GM18519 (cell line): ENCODE measurements around the gene ADTRP.
"Not testable (repeated sequence)": the region's sequence is repeated elsewhere in the genome, so short reads cannot be mapped to it uniquely, and the experiment has no call there.

ENCODE experiments used
- ATAC-seq: cut with Tn5 transposase; IDR thresholded peaks from one replicate; pipeline ENCODE4 v1.9.1; 2021; ENCODE audit warnings: mild to moderate bottlenecking, moderate library complexity; ENCODE audit not compliant: unreplicated experiment, low FRiP score

The ADTRP gene

DNA sequence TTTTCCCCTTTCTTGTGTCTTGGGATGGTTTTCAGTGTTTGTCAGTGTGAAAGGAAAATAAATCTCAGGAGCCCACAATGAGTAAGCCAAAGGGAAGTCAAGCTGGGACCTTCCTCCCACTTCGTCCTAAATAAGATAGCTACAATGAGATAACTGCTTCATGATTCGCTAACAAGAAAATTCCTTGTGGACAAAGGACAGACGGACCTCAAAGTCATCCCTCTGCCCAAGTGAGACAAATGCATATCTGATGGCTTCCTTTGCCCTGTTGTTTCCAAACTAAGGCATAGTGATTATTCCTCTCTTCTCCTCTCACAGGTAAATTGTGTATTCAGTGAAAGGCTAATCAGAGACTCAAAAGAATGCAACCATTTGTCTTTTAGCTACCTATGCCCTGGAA lies 26.1 kb upstream of the ADTRP start:
- ATAC-seq = no peak

DNA sequence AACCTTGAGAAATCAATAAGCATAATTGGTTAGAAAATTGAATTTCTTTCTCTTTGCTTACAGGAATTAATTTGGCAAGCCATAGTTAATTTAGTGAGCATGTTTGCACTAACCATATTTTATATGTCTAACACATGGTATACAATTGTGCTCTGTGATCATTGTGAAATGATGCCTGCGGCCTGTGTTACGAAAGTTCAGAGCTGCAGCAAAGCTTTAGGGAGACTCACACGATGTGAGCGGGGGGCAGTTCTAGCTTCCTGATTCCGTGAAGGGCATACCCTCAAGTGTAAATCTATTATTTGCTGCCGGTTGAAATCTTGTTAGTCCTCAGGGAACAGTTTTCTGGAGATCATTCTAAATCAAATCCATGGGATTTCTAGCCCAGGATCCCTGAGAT lies 25.5 kb upstream of the ADTRP start:
- no peak for ATAC-seq

DNA sequence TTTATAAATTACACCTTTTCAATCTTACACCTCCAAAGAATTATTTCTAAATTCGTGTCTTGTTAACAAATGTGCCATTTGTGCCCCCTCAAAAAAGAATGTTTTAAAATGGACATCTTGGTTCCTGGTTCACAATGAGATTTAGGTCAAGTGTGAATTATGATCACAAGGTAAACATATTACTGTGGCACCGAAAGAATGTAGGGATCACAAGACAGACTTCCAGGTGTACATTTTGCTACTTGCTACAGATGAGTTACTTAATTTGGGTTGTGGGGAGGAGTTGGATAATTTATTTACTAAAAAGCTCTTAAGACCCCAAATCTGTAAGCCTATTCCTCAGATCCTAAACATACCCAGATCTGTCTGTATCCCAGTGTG lies 25.0 kb upstream of the ADTRP start:
- no peak for ATAC-seq

DNA sequence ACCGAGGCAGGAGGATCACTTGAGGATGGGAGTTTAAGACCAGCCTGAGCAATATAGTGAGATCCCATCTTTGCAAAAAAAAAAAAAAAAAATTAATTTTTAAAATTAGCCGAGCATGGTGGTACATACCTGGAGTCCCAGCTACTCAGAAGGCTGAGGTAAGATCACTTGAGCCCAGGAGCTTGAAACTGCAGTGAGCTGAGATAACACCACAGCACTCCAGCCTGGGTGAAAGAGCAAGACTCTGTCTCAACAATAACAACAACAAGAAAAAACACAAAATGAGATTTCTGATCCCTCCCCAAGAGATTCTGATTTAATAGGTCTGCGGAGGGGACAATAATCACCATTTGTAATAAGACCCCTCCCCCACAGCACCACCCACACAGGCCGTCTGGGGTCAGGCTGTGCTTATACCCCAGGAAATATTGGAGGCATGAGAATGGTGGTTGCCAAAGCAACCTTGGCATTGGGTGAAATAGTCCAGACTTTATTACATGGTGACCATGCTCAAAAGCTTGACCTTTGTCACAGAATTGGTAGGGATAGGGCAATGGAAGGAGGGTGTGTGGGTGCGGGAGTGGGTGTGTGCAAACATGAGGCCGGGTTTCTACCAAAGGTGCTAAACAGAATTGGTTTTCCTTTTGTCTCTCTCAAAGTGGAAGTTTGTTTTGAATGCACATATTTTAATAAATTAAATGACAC lies 24.4 kb upstream of the ADTRP start:
- ATAC-seq = no peak

DNA sequence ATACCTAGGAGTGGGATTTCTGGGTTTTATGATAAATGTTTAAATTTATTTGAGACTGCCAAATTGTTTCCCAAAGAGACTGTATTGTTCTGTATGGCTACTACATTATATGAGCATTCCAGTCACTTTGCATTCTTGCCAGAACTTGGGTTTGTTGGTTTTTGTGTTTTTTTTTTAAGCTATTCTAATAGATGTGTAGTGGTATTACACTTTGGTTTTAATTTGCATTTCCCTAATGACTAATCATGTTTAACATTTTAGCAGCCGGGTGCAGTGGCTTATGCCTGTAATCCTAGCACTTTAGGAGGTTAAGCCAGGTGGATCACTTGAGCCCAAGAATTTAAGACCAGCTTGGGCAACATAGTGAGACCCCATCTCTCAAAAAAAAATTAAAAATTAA lies 21.9 kb upstream of the ADTRP start:
- ATAC-seq = not testable (repeated sequence)

DNA sequence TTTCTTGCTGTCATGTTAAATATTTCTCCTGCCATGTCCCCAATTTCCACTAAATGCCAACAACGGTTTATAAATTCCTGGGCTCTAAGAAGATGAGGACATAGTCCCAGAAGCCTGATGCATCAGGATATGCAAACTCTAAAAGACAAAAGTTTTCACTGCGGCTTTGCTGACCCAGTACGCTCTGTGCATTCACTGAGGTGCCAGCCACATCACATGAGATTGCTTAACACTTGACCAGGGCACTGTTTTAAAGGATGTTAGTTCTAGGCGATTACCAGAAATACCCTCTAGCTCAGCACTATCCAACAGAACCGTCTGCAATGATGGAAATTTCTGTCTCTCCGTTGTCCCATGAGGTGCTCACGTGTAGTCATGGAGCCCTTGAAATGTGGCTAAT lies 19.9 kb upstream of the ADTRP start:
- ATAC-seq = no peak

DNA sequence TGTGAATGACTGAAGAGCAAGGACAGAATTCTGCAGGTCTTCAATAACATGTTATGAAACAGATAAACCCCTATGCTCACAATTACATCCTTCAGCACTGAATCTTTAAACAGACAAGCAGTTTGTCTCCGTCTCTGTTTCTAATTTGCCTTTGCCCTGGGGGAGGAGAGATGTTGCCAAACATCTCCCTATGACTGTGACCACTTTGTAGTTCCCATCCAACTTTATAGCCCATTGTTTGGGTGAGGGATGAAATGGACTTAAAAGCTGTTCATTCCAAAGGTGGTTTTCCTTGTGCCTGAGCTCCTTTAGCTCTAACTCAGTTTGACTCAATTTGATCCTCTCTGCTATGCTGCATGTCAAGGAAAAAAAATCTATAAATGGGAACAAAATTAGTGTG lies 19.5 kb upstream of the ADTRP start:
- no peak for ATAC-seq

DNA sequence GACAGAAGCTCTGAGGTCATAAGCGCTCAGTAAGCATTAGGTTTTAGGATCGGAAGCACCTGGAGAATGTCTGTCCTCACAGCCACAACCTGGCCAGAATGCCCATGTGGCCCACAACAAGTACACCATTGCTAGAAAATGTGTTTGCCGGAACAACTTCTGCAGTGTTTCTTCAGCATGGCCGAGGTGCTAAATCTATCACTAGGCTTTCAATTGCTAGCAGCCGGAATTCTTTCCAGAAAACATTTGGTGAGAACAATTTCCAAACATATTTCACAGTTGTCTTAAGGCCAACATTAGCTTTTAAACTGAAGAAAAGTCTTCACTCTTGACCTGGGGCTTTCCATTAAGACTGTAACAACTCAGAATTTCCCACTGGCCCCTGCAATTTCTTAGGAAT lies 18.2 kb upstream of the ADTRP start:
- no peak for ATAC-seq

DNA sequence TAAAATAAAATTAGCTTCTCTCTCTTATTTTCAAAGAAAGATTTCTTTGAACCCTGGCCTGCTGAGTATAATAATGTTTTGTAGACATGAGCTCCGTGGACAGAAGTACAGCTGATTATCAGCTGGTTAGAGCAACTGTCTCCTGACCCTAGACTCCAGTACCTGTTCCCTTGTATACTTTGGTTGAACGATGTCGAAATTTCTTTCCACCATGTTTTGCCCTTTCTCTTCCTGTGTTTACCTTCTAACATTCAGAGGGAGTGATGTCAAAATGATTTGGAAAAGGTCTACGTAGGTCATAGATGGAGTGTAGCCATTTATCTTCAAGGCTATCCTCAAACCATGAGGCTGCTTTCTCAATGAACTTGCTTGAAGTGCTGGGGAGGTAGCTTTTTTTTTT lies 16.8 kb upstream of the ADTRP start:
- ATAC-seq = no peak

DNA sequence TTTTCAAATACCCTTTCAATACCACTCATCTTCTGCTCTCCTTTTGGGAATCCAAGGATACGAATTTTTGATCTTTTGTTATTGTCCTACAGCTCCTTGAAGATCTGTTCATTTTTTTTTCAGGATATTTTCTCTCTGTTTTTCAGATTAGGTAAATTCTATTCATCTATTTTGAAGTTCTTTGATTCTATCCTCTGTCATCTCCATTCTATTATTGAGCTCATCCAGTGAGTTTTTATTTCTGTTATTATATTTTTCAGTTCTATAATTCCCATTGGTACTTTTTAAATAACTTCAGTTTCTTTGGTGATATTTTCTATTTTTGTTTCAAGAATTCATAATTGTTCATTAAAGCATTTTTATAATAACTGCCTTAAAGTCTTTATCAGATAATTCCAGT lies 14.7 kb upstream of the ADTRP start:
- ATAC-seq = no peak

DNA sequence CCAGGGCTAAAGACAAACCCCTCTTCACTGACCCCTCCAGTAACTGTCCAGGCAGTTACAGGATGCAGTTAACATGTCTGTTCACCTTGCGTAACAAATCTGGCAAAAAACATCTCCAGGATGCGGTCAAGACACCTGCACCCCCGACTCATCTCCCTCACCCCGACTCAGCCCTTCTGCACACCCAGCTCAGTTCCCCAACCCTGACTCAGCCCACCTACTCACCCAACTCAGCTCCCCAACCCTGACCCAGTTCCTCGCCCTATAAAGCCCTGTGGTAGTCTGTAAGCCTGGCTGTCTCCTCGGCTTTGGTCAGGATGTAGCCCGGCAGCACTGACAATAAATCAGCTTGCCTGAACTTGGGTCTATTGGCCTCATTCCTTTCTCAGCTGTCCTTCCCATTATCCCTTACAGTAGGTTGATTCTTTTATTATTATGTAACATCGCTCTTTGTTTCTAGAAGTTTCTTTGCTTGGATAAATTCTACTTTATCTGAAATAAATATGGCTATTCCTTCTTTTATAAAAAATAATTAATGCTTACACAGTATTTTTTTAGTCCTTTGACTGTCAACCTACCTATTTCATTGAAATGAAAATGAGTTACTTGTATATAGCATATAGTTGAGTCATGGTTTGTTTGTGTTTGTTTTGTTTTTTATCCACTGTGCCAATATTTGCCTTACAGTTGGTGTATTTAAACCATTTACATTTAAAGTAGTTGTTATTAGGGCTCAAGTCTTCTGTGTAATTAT lies 12.9 kb upstream of the ADTRP start:
- ATAC-seq = no peak

DNA sequence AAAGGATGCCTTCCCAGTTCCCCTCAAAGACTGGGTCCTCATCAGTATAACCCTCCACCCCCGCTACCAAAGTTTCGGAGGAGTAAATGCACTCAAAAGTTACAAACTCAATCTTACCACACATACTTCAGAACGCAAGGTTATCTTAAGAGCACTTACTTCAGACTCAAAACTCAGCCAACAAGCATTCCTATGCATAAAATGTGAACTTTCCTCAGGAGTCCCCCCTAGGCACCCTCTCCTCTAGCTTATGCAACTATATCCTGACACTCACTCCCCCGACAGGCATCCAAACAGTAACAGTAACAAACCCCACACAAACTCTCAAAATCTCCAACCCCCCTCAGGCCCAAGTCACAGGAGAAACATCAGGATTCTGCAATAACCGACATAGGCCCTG lies 11.1 kb upstream of the ADTRP start:
- no peak for ATAC-seq

DNA sequence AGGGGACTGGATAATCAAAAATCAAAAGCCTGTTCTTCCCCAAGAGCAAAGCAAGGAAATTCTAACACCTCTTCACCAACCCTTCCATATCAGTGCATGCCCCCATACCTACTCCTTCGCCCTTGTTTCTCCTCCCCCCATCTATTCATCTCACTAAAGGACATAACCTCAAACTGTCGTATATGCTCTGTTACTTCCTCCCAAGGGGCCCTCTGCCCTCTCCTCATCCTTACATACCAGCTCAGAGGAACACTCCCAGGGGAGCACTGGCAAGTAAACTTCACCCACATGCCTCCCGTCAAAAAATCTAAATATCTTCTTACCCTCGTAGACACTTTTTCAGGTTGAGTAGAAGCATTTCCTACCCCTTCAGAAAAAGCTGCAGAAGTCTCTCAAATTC lies 9.4 kb upstream of the ADTRP start:
- no peak for ATAC-seq

DNA sequence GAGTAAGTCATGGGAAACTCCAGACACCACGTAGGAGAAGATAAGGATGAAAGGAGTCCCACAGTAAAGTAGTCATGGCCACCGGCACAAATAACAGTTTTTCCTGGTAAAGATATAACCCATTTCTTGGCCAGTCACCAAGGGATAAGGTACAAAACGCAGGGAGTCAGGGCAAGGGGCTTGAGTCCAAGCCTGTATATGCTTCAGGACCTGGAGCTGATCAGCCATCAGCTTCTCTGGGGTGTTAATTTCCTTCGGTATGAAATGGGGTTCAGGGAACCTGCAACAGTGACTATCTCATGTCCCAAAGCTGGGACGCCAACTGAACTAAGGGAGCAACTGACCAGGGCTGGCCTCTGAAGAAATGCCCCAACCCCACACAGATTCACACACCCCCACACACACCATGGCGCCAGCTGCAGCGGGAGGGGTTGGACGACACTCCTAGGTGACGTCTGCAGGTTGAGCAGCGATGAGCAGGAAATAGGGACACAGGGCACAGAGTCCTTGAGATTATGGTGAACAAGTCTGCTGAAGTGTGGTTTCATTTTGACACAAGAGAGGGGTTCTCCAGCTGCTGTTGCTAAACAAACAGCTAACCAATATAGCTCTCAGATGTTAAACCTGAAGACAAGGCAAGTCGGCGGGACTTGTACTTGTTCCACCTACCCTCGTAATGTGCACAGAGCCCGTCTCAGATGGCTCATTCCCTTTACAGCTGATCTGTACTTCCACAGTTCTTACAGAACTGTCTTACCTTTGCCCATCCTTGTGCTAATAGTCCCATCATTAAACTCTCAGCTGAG lies 7.4 kb upstream of the ADTRP start:
- ATAC-seq = peak; percentile 82

DNA sequence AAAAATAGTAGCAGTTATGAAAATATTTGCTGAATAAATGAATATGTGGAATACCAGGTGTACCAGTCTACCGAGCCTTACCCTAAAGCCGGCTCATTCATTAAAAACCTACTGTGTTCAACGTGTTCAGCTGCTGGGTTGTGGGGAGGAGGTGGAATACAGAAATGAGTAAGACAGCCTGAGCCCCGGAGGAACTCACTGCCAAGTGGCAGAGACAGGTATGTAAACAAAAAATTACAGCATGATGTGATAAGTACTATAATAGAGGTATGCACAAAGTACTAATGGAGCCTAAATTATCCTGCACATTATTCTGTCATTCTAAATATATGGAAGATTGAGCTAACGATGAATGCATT lies 6.8 kb upstream of the ADTRP start:
- peak; percentile 49 for ATAC-seq

DNA sequence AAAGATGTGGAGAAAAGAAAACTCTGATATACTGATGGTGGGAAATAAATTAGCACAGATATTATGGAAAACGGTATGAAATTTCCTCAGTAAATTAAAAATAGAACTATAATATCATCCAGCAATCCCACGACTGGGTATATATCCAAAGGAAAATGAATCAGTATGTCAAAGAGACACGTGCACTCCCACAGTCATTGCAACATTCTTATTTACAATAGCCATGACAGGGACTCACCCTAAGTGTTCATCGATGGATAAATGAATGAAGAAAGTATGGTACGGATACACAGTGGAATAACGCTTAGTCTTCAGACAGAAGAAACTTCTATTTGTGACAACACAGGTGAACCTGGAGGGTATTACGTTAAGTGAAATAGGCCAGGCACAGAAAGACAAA lies 5.7 kb upstream of the ADTRP start:
- ATAC-seq = no peak

DNA sequence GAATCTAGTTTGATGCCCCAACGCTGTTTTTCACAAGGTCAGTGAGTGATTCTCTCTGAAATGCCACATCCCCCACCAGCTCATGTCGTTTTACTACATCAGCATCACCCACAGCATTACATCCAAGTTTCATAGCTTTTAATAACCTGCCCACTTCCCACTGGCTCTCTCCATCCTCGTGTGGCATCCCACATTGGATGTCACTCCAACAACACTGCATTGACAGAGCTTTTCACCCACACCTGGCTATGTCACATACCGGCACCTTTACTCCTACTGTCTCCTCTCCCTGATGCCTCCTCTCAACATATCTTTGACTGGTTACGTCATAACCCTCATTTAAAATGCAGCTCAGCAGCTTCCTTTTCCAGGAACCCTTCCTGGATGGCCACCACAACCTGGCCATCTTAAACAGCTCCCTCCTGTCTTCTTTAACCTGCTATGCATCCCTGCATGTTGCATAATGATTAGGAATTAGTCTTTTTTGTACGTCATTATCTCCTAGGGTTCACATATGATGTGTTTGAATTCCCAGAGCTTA lies 5.0 kb upstream of the ADTRP start:
- ATAC-seq = no peak

DNA sequence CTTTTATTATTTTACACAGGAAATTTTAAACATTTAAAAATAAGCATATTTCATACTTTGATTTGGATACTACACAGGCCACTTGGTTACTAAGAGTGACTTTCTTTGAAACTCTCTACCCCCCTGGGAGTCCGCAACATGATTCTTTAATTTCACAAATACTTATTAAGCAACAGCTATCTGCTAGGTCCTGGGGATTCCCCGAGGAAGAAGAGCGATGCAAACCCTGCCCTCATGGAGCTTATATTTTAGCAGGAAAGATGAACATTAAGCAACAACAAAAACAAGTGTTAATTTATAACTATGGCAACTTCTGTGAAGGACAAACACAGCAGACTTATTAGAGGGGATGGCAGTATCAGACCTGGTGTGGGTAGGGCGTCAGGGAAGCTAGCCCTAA lies 3.9 kb upstream of the ADTRP start:
- ATAC-seq = no peak

DNA sequence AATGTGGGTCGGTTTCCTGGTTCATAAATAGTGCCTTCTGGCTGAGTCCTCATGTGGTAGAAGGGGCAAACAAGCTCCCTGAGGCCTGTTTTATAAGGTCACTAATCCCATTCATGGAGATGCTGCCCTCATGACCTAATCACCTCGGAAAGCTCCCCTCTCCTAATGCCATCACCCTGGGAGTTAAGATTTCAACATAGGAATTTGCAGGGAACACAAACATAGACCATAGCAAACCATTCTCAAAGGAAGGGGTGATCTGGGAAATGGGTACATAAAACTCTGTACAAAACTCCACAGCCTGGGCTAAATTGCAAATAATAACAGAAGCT lies 1.5 kb upstream of the ADTRP start:
- ATAC-seq = no peak

DNA sequence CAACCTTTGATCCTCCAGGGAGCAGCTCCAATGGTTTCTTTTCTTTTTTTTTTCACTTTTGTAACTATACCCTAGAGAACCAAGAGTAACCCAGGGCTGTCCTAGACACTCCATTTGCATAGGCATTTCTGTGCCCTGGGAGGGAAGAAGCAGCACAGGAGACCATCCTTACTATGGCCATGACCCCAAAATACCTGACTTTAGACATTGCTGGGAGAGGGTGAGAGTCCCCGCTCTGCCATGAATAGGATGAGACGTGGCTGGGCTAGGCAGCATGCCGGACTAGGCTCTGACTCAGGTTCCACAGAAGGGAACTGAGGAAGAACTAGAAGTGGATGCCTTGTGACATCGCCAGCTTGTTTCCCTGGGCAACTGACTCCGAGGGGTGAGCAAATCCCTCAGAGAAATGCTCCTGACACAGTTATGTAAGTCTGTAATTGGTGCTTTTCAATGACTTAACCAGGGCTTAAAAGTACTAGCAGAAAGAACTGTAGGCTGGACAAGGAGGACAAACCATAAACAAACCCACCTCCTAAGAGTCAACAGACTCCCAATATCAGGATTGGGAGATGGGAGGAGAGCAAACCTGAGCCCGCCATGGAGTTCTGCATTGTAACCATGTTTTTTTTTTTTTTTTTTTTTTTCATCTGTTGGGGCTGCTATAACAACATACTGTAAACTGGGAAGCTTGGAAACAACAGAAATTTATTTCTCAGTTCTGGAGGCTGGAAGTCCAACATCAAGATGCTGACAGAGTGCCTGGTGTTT lies 910 bp upstream of the ADTRP start:
- no peak for ATAC-seq

DNA sequence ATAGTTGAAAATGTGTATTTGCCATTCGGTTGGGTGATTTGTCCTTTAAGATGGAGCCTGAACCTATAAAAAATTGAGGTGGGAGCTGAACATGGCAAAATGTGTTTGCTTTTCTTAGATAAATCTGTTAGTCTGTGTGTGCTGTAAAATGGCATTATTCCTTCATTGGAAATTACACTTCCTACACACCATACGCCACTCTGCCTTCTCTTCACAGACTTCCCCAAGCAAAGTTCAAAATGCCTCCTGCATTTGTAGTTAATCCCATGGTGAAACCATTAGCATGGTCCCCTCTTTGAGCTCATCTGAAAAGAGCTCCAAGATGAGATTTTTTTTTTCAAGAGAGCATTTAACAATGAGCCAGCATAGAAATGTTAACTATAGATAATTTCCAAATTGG lies 567 bp downstream of the ADTRP start:
- no peak for ATAC-seq
